Bone marrow (tissue), 2 donors: Measurements from ENCODE around the gene FGFR2.

Source experiments
- DNase-seq, 2 donors: peaks; one replicate each; lab custom pipeline; 2025; lab: John Stamatoyannopoulos, UW

Gene FGFR2

GRCh38 chr10:121610798-121611323 is 12.6 kb upstream of the FGFR2 start:
- no peak for DNase-seq

GRCh38 chr10:121609426-121610380 is 11.5 kb upstream of the FGFR2 start:
- DNase-seq, result no peak

DNA sequence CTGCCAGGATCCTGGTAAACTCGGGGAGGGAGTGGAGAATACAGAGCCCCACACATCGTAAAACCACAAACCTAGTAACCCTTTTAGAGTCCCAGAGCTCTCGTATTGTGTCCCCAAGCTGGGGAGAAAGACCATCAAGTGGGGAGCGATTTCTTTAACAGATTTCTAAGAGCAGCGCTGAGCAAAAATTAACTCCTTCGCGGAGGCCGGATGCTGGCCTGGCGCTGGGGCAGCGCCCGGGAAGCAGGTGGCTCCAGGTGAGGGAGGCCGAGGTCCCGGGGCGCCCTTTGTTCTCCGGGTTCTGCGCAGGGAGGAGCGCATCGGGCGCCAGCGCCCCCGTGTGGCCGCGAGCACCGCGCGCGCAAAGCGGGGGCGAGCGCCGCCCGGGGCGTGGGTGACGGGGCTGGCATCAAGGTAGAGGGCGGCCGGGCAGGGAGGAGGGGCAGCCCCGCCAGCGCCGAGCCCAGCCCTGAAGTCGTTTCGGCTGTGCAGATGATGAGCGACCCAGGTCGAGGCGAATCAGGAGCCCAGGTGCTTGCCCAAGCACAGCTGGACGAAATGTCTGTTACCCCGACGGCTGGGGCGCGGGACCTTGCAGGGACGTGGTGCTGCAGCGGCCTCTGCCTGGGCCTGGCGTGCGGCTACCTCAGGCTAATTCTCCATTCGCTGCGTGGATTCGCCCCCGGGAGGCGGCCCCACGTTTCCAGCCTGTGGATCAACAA is 10.4 kb upstream of the FGFR2 start:
- no peak for DNase-seq

DNA sequence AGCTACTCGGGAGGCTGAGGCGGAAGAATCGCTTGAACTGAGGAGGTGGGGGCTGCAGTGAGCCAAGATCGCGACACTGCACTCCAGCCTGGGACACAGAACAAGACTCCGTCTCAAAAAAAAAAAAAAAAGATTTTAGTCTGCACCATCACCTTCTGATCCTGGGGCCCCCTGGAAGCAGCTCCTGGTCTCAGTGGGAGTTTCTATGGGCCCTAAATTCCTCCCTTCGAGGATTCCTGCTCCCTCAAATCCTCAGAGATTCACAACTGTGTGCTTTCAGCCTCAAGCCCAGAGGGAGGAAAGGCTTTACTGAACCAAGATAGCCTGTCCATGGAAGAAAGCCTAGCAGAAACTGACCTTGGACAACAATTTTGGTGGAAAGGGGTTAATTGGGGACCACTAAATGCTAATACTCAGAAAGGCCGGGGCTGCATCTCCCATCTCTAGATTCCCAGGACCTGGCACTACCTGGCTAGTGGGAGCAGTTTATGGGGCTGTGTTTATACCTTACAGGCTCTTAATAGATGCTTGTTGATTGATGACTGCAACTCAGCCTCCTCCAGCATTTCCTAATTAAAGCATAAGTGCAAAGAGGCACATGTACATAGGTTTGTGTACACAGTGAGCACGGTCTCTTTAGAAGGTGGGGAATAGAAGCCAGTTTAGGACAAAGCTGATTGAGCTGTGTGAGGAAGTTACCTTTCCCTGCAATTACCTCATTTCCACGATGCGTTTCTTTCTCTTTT is 9.2 kb upstream of the FGFR2 start:
- no peak for DNase-seq

GRCh38 chr10:121605708-121606107 is 7.5 kb upstream of the FGFR2 start:
- DNase-seq, result no peak

- DNase-seq, result no peak
Measured at GRCh38 chr10:121601458-121601857, 3.2 kb upstream of the FGFR2 start.

DNA sequence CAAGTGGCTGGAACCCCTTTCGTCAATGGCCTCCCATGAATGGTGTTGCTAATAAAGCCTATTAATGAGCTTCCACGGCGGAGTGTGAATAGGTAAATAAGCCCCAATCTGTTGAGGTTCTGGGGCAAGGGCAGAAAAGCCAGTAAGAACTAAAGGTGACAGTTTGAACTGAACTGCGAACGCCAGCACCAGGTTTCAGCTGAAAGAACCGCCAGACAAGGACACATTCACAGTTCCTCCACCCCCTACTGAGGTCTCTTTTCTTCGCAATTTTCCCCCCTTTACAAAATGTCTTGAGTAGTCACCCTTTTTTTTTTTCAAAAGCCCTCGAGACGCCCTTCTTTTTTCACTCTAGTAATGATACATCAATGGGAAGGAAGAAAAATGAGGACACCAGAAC is 2.4 kb upstream of the FGFR2 start:
- no peak for DNase-seq

DNA sequence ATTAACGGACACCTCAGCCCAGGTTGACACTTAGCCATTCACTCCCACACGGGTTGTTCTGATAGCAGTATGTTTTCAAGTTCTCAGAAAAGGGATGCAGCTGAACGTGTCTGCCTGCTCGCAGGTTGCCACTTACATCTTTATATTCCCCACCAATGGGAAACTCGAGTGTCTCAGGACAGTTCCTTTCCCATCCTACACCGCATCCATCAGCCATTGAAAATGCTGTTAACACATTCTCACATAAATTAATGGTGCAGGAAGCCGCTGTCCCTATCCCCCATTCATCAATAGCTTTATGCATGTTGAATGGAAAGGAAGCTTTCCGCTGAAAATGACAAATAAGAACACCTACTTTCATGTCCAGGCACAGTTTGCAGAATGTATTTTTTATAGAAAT is 1.7 kb upstream of the FGFR2 start:
- no peak for DNase-seq

DNA sequence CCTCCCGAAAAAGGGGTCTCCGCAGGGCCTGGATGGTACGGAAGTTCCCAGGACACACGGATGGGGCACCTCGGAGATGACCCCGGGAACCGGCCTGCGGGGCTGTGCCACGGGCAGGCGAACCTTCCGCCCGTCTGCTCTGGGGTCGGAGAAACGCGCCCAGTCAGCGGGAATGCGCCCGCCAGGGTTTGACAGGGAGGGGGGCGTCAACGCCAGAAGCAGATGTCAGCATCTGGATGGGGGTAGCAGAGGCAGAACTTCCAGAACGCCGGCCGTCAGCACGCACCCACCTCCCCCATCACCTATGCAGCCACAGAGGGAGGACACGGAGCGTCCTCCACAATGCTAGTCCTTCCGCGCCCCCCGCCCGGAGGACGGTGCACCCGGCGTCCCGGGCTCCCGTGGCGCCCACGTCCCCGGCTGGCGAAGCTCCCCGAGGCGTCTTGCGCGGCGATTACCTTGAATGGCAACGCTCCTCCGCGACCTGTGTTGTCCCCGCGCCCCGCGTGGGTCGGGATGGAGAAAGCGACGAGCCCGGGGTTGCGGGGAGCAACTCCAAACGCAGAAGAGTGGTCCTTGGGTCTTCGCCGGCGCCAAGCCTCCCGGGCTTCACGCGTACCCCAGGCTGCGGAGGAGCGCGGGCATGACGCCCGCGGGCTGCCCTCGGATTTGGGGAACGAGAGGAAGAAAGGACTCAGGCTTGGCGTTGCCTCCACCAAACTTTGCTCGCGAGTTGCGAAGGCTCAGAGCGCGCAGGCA is 561 bp downstream of the FGFR2 start:
- DNase-seq, result no peak

GRCh38 chr10:121596689-121597503 is 1.3 kb downstream of the FGFR2 start:
- no peak for DNase-seq

DNA sequence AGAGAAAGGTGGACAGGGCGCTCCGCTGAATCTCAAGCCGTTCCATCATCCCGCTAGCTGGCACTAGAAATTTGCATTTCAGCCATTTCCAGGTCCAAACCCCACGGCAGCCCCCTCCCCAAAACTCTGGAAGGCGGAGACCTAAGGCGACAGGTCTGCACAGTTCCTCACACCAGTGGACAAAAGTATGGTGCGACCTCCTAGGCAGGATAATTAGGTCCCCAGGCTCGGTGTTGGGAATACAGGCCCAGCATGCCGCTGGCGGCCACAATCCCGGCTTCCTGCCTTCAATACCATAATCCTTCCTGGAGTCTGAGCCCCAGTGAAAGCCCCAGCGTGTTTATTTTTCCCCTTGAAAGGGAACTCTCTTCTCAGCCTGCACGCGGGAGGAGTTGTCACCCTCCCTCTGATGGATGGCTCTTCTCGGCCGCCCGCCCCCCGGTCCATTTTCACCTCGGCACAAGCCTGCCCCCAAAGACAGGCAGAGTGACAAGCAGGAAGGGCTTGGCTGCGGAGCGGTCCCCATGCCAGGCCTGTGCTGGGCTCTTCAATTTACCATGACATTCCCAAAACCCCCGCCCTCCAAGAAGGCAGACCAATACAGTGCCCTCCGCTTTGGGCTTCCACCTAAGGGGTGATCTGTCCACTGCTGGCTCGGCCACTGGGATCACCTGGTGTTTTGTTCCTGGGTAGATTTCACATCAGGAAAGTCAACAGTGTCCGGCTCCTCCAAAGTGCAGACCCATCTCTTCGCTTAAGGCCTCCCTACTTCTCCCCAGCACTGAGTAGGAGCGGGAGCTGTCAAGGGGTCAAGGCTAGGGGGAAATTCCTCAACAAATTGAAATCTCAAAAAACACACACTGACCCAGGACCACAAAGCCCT is 2.2 kb downstream of the FGFR2 start:
- no peak for DNase-seq

DNA sequence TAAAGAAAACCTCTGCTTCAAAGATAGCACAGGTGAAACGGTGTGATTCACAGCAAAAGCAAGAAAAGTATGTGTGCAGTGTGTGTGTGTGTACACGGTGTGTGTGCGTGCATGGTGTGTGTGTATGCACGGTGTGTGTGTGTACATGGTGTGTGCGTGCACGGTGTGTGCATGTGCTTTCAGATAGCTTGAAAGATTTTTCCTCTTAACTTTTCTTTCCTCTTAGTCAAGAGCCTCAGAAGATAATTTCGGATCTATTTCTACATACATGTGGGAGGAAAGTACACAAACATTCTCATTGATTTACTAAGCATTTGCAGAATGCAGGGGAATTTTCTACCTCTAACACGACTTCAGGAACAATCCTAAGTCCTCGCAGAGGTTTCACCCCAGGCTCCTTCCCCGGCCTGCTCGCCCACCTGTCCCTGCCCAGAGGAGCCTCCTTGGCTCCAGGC is 2.9 kb downstream of the FGFR2 start:
- DNase-seq, result no peak

DNA sequence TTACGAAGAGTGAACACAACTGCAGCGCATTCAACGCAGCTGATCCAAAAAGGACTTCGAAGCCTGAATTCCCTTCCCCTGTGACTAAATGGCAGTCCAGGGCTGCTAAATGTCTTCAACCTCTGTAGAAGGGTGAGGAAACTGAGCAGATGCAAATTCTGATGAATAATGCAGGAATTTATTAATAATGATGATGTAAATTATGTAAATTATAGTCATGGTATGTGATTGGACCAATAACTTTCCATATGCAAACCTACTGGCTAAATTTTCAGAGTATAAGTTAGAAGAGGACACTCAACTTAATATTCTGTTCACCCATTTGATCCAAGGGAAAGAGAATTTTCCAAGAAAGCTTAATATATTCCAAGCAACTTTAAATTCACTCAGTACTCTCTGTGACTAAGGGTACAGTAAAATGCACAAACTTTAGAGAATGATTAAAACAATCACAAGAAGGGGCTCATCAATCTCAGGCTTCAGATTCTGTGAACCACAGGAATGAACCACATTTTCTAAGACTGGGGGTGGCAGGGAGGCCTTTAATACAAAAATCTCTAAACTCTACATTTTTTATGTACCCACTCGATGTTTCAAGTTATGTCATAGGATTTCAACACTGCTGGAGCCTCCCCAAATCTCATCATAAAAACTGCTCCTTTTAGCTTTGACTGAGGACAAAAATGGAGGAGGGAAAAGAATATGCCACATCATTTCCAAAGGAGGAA is 3.5 kb downstream of the FGFR2 start:
- DNase-seq, result no peak

DNA sequence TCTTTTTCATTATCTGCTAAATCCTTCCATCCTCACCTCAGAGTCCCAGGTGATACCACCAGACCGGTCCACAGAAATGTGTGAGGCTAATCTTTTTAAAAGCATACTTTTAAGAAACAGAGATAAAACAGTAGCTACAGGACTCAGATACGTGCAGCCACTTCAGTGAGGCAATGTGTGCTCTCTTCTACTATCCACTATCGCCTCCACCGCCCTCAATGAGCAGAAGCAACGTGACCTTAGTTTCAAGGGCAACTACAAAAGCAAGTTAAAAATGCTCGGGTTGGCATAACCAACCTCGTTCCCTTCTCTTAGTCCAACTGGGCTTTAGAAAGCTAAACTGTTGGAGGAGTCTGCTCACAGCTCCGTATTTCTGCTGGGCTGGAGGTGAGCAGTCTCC is 4.2 kb downstream of the FGFR2 start:
- no peak for DNase-seq

DNA sequence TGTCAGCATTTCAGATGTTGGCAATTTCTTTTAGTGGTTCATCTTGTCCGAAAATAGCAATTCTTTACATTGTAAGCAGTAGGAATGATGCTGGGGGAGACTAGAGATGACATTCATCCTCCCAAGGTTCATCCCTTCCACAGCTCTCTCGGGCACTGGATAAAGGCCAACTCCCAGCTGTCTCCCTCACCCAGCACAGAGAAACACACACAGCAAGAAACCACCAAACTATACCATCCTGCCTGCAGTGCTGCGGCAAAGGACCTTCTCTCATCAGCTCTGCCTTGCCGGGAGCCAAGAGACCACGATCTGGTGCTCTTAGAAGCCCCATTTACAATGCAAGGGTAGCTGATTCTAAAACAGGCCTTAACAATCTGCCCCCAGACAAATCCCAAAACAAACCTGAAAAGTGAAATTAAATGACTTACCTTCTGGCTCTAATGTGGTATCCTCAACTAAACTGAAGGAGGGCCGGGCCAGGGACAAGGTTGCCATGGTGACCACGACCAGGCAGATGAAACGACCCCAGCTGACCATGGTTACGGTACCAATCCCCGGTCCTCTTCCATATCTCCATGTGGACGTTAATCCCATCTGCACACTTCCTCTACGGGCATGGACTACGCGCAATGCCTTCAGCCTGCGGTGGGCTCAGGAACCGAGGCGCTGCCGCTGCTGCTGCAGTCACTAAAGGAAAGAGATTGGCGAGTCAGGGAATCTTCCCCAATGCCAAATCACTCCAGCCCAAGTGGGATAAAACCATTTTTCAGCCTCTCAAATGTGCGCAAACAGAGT is 4.8 kb downstream of the FGFR2 start:
- no peak for DNase-seq

- no peak for DNase-seq
Measured at GRCh38 chr10:121592155-121592890, 5.9 kb downstream of the FGFR2 start.

DNA sequence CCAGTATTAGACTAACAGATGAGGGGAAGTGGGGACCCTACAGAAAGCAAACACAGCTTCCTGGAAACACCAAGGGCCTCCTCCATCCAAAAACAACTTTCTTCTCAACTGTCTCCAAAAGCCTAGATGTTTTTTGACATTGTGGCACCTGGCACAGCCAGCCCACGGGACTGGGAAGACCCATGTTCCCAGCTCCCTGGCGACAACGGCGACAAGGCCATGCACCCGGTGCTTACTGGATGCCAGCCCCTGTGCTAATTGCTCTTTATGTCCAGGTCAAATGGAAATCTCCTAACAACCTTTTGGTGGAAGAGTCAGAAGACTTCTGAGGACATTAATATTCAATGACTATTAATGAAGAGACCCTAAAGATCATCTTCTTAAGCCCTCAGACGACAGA is 7.1 kb downstream of the FGFR2 start:
- DNase-seq, result no peak
